Measurements from ENCODE around the gene NR6A1.

Gene NR6A1

GRCh38 chr9:124613849-124614248, 157.3 kb downstream of the NR6A1 start:
- TF ChIP-seq CTCF (IDR thresholded peaks at IDR 0.05; ENCODE audit: insufficient read depth, low read length, poor library complexity, severe bottlenecking) = no peak
- Histone ChIP-seq H3K4me3 (replicated peaks; ENCODE audit: low read depth, low read length) (no peak overlapping the region), H3K36me3 (ENCODE audit: control insufficient read depth, insufficient read depth, low read length) (no peaks in the 10 kb centered on the region), H3K27me3 (replicated peaks; ENCODE audit: control insufficient read depth, insufficient read depth, low read length) (no peaks in the 10 kb centered on the region)
- no peak for DNase-seq (ENCODE audit: extremely low read depth, insufficient read length)

DNA sequence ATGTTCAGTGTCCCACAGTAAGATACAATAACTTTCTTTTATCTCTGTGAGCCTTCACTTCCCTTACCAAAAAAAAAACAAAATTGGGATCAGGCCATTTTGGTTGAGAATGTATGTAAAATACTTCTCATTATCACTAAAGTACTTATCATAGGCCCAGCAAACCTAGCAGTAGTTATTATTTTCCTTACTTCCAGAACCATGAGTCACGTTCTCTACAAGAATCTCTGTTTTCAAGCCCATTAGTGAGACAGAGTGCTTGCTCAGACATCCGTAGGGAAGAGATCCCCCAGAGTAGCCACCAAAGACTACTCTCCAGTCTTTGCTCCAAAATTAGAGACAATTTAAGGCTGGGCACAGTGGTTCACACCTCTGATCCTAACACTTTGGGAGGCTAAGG, 160.0 kb downstream of the NR6A1 start:
- TF ChIP-seq CTCF (IDR thresholded peaks at IDR 0.05; ENCODE audit: insufficient read depth, low read length, poor library complexity, severe bottlenecking) = no peak
- DNase-seq (ENCODE audit: extremely low read depth, insufficient read length) = no peak
- no peaks in the 10 kb centered on the region for H3K36me3 ChIP-seq (ENCODE audit: control insufficient read depth, insufficient read depth, low read length)
- H3K27me3 ChIP-seq (replicated peaks; ENCODE audit: control insufficient read depth, insufficient read depth, low read length) = no peaks in the 10 kb centered on the region
- H3K4me3 ChIP-seq (replicated peaks; ENCODE audit: low read depth, low read length) = no peak overlapping the region

DNA sequence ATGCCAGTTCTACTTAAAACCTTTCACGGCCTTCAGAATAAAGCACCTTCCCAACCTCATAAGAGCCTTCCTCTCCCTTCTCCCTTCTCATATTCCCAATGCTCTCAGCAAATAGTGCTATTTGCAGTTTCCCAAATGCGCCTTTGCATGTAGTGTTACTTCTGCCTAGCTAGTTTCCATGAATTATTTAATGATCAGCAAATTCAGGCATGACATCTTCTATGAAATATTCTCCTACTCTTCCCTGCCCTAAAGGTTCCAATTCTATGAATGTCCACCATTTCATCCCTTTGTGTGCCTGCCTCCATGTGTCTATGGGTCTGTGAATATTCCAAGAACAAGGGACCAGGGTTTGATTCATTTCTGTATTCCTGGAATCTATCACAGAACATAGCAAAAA, 165.1 kb downstream of the NR6A1 start:
- no peaks in the 10 kb centered on the region for H3K27me3 ChIP-seq (replicated peaks; ENCODE audit: control insufficient read depth, insufficient read depth, low read length)
- no peaks in the 10 kb centered on the region for H3K36me3 ChIP-seq (ENCODE audit: control insufficient read depth, insufficient read depth, low read length)
- DNase-seq (ENCODE audit: extremely low read depth, insufficient read length) = no peak
- H3K4me3 ChIP-seq (replicated peaks; ENCODE audit: low read depth, low read length) = no peak overlapping the region
- TF ChIP-seq CTCF (IDR thresholded peaks at IDR 0.05; ENCODE audit: insufficient read depth, low read length, poor library complexity, severe bottlenecking) = no peak

DNA sequence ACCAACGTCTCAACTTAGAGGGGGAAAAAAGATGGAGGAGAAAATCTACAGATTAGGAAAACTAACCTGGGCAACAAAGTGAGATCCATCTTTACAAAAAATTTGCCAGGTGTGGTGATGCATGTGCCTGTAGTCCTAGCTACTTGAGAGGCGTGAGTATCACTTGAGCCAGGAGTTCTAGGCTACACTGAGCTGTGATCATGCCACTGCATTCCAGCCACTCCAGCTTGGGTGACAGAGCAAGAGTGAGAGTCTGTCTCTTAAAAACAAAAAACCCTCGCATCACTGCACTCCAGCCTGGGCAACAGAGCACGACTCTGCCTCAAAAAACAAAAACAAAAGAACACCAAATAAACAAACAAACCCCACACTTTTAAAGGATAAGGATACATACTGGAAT, 165.9 kb downstream of the NR6A1 start:
- no peak for TF ChIP-seq CTCF (IDR thresholded peaks at IDR 0.05; ENCODE audit: insufficient read depth, low read length, poor library complexity, severe bottlenecking)
- DNase-seq (ENCODE audit: extremely low read depth, insufficient read length) = no peak
- H3K4me3 ChIP-seq (replicated peaks; ENCODE audit: low read depth, low read length) = no peak overlapping the region
- no peaks in the 10 kb centered on the region for H3K36me3 ChIP-seq (ENCODE audit: control insufficient read depth, insufficient read depth, low read length)
- no peaks in the 10 kb centered on the region for H3K27me3 ChIP-seq (replicated peaks; ENCODE audit: control insufficient read depth, insufficient read depth, low read length)

- DNase-seq (ENCODE audit: extremely low read depth, insufficient read length) = no peak
- no peaks in the 10 kb centered on the region for H3K27me3 ChIP-seq (replicated peaks; ENCODE audit: control insufficient read depth, insufficient read depth, low read length)
- H3K4me3 ChIP-seq (replicated peaks; ENCODE audit: low read depth, low read length) = no peak overlapping the region
- no peaks in the 10 kb centered on the region for H3K36me3 ChIP-seq (ENCODE audit: control insufficient read depth, insufficient read depth, low read length)
- TF ChIP-seq CTCF (IDR thresholded peaks at IDR 0.05; ENCODE audit: insufficient read depth, low read length, poor library complexity, severe bottlenecking) = no peak
Measured at GRCh38 chr9:124602632-124603031, 168.5 kb downstream of the NR6A1 start.

- no peak overlapping the region for H3K4me3 ChIP-seq (replicated peaks; ENCODE audit: low read depth, low read length)
- DNase-seq (ENCODE audit: extremely low read depth, insufficient read length) = no peak
- H3K36me3 ChIP-seq (ENCODE audit: control insufficient read depth, insufficient read depth, low read length) = no peaks in the 10 kb centered on the region
- no peaks in the 10 kb centered on the region for H3K27me3 ChIP-seq (replicated peaks; ENCODE audit: control insufficient read depth, insufficient read depth, low read length)
- TF ChIP-seq CTCF (IDR thresholded peaks at IDR 0.05; ENCODE audit: insufficient read depth, low read length, poor library complexity, severe bottlenecking) = no peak
Measured at GRCh38 chr9:124602204-124602603, 168.9 kb downstream of the NR6A1 start.
